ENCODE data around the gene SLC16A13.

Gene SLC16A13

DNA sequence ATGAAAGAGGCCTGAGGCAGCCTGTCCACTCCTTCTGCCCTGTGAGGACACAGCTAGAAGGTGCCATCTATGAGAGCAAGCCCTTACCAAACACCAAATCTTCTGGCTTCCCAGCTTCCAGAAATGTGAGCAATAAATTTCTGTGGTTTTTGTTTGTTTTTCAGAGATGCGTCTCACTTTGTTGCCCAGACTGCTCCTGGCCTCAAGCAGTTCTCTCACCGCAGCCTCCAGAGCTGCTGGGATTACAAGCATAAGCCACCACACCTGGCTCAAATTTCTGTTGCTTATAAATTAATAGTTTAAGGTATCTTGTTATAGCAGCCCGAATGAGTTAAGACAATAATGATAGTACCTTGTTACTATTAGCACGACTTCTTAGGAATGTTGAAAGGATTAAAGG, 20.6 kb downstream of the SLC16A13 start:
- TF ChIP-seq, protein P1, sequence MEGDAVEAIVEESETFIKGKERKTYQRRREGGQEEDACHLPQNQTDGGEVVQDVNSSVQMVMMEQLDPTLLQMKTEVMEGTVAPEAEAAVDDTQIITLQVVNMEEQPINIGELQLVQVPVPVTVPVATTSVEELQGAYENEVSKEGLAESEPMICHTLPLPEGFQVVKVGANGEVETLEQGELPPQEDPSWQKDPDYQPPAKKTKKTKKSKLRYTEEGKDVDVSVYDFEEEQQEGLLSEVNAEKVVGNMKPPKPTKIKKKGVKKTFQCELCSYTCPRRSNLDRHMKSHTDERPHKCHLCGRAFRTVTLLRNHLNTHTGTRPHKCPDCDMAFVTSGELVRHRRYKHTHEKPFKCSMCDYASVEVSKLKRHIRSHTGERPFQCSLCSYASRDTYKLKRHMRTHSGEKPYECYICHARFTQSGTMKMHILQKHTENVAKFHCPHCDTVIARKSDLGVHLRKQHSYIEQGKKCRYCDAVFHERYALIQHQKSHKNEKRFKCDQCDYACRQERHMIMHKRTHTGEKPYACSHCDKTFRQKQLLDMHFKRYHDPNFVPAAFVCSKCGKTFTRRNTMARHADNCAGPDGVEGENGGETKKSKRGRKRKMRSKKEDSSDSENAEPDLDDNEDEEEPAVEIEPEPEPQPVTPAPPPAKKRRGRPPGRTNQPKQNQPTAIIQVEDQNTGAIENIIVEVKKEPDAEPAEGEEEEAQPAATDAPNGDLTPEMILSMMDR (IDR thresholded peaks at IDR 0.05; ENCODE audit: borderline replicate concordance, control extremely low read depth, extremely low read depth, insufficient read depth, missing control alignments), result no peak
- in situ Hi-C loops (cut with MboI; ENCODE audit: low sequenced_read_pairs, unreplicated experiment), result no loop called here
- no peak for DNase-seq (ENCODE audit: low spot score)

DNA sequence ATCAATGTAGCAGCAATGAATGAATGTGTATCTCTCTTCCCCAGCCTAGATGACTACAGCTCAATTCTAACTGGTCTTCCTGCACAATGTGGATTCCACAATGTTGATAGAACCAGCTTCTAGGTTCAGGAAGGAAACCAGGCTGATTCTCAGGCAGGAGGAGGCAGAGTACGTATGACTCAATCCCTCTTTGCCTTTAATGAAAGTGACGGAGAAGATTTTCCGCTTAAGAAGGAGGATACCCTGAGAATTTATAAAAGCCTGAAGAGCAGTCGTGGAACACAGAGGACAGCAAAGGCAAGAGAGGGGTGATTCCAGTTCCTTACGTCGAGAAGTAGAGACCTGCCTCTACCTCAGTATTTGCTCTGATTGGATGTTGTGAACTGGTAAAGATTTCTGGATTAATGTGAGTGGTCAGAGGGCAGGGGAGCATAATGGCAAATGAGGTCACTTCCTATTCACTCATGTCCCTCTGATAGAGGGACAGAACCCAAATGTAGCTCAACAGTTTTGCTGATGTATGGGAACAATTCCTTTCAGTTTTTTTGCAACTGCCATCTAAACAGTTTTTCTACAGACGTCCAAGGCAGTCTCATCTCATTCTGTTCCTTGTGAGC, 23.1 kb downstream of the SLC16A13 start:
- in situ Hi-C loops (cut with MboI; ENCODE audit: low sequenced_read_pairs, unreplicated experiment), result no loop called here
- TF ChIP-seq, protein P1 (IDR thresholded peaks at IDR 0.05; ENCODE audit: borderline replicate concordance, control extremely low read depth, extremely low read depth, insufficient read depth, missing control alignments), result no peak
- DNase-seq (ENCODE audit: low spot score), result no peak

- DNase-seq (ENCODE audit: low spot score), result no peak
- TF ChIP-seq, protein P1 (IDR thresholded peaks at IDR 0.05; ENCODE audit: borderline replicate concordance, control extremely low read depth, extremely low read depth, insufficient read depth, missing control alignments), result no peak
Observed at GRCh38 chr17:7060165-7060891, 24.5 kb downstream of the SLC16A13 start.

GRCh38 chr17:7063518-7064094, 27.8 kb downstream of the SLC16A13 start:
- no peak for DNase-seq (ENCODE audit: low spot score)
- TF ChIP-seq, protein P1 (IDR thresholded peaks at IDR 0.05; ENCODE audit: borderline replicate concordance, control extremely low read depth, extremely low read depth, insufficient read depth, missing control alignments), result no peak
- in situ Hi-C loops (cut with MboI; ENCODE audit: low sequenced_read_pairs, unreplicated experiment), result no loop called here

More at GRCh38 chr17:7060165-7060891, 24.5 kb downstream of the SLC16A13 start:
- in situ Hi-C loops (cut with MboI; ENCODE audit: low sequenced_read_pairs, unreplicated experiment), result no loop called here

- in situ Hi-C loops (cut with MboI; ENCODE audit: low sequenced_read_pairs, unreplicated experiment), result no loop called here
- no peak for DNase-seq (ENCODE audit: low spot score)
- TF ChIP-seq, protein P1 (IDR thresholded peaks at IDR 0.05; ENCODE audit: borderline replicate concordance, control extremely low read depth, extremely low read depth, insufficient read depth, missing control alignments), result no peak
Observed at GRCh38 chr17:7064261-7064660, 28.4 kb downstream of the SLC16A13 start.

DNA sequence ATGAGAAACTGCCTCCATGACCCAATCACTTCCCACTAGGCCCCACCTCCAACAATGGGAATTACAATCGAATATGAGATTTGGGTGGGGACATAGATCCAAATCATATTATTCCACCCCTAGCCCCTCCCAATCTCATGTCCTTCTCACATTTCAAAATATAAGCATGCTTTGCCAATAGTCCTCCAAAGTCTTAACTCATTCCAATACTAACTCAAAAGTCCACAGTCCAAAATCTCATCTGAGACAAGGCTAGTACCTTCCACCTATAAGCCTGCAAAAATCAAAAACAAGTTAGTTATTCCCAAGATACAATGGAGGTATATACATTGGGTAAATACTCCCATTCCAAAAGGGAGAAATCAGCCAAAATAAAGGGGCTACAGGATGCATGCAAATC, 31.4 kb downstream of the SLC16A13 start:
- DNase-seq (ENCODE audit: low spot score), result no peak
- in situ Hi-C loops (cut with MboI; ENCODE audit: low sequenced_read_pairs, unreplicated experiment), result no loop called here

More for the DNA sequence above, 31.4 kb downstream of the SLC16A13 start:
- TF ChIP-seq, protein P1 (IDR thresholded peaks at IDR 0.05; ENCODE audit: borderline replicate concordance, control extremely low read depth, extremely low read depth, insufficient read depth, missing control alignments), result no peak

Measured in GM13976 (cell line).